Naive thymus-derived CD4-positive, alpha-beta T cell (primary cell): Measurements from ENCODE around the gene PLA2G3. TPM values are rescaled to one million over a fixed set of nuclear protein-coding genes. Genes with fewer than 3 reads are reported as not detected.

Experiments
- ATAC-seq: fragments of 150-1000 bp; cut with Tn5 transposase; 2 replicates; pipeline ENCODE4 v1.10.0; 2021; ENCODE audit warnings: mild to moderate bottlenecking, moderate library complexity
- CTCF ChIA-PET: fragments of 350-600 bp; sonication (Branson Sonifier 250); formaldehyde crosslinking; loops from one replicate; lab custom pipeline; 2021; ENCODE audit warnings: antibody characterized with exemption; lab: Charles Lee
- POLR2A ChIA-PET: fragments of 350-600 bp; sonication (Branson Sonifier 250); formaldehyde crosslinking; loops from one replicate; lab custom pipeline; 2021; ENCODE audit warnings: antibody characterized with exemption, inconsistent platforms; lab: Charles Lee
- DNase-seq, 9 donors: peaks; one replicate each; pipeline versions ENCODE4 v3.0.0 to v3.0.0-alpha.2; 2020 to 2022; ENCODE audit warnings: mixed read lengths in 1 of 9
- H3K27ac ChIP-seq: one replicate; pipeline ENCODE4 v1.7.0; 2013; ENCODE audit warnings: mild to moderate bottlenecking, low read depth, low read length, moderate library complexity
- H3K27me3 ChIP-seq, 2 donors: one replicate each; pipeline ENCODE4 v1.7.0; 2013; ENCODE audit warnings: low read length in 2 of 2, mild to moderate bottlenecking in 2 of 2, moderate library complexity in 2 of 2; ENCODE audit not compliant: control insufficient read depth in 2 of 2, insufficient read depth in 2 of 2
- H3K36me3 ChIP-seq, 3 experiments: 1 replicate in 2 of 3; 2 replicates in 1 of 3; pipeline ENCODE4 v1.7.0; 2013; ENCODE audit warnings: low read length in 3 of 3, mild to moderate bottlenecking in 3 of 3, moderate library complexity in 1 of 3; ENCODE audit not compliant: insufficient read depth in 3 of 3, control insufficient read depth in 2 of 3
- H3K4me1 ChIP-seq, 2 donors: one replicate each; pipeline ENCODE4 v1.7.0; 2013; ENCODE audit warnings: low read length in 2 of 2, mild to moderate bottlenecking in 2 of 2, moderate library complexity in 1 of 2; ENCODE audit not compliant: control insufficient read depth in 2 of 2, insufficient read depth in 2 of 2
- H3K4me3 ChIP-seq: 2 replicates; pipeline ENCODE4 v1.7.0; 2013; ENCODE audit warnings: mild to moderate bottlenecking, low read length
- H3K9me3 ChIP-seq, 3 experiments: 1 replicate in 2 of 3; 2 replicates in 1 of 3; pipeline ENCODE4 v1.7.0; 2013; ENCODE audit warnings: low read length in 3 of 3; ENCODE audit not compliant: control insufficient read depth in 2 of 3
- H3K27ac Mint-ChIP-seq, 9 donors: one replicate each; pipeline ENCODE4 v1.8.0; 2020 to 2022; ENCODE audit warnings: mixed read lengths in 9 of 9, mild to moderate bottlenecking in 8 of 9, moderate library complexity in 5 of 9, inconsistent platforms in 2 of 9
- H3K27me3 Mint-ChIP-seq, 5 donors: one replicate each; pipeline ENCODE4 v1.8.0; 2021 to 2022; ENCODE audit warnings: mixed read lengths in 5 of 5, mild to moderate bottlenecking in 1 of 5
- H3K36me3 Mint-ChIP-seq, 5 donors: one replicate each; pipeline ENCODE4 v1.8.0; 2020 to 2022; ENCODE audit warnings: mixed read lengths in 5 of 5, mild to moderate bottlenecking in 3 of 5, inconsistent platforms in 1 of 5
- H3K4me1 Mint-ChIP-seq, 7 donors: one replicate each; pipeline ENCODE4 v1.8.0; 2020 to 2022; ENCODE audit warnings: mixed read lengths in 7 of 7, mild to moderate bottlenecking in 3 of 7, inconsistent platforms in 1 of 7
- H3K4me3 Mint-ChIP-seq, 10 donors: one replicate each; pipeline ENCODE4 v1.8.0; 2020 to 2022; ENCODE audit warnings: mild to moderate bottlenecking in 10 of 10, mixed read lengths in 10 of 10, moderate library complexity in 6 of 10, inconsistent platforms in 2 of 10
- H3K9me3 Mint-ChIP-seq, 11 donors: one replicate each; pipeline ENCODE4 v1.8.0; 2020 to 2022; ENCODE audit warnings: mixed read lengths in 11 of 11, mild to moderate bottlenecking in 4 of 11, inconsistent platforms in 1 of 11, moderate library complexity in 1 of 11
- intact Hi-C, 2 donors: fragments of 100-400 bp; cut with micrococcal nuclease; formaldehyde crosslinking; loops; one replicate each; pipeline ENCODE4 v1.15.1; 2023
- polyA plus RNA-seq, 2 donors: library from polyadenylated mRNA; unstranded; fragments of 300-500 nt; fragmentation: Illumina TruSeq; gene quantifications; one replicate each; pipeline ENCODE4 v1.2.3, GENCODE V29; 2021
- total RNA-seq, 6 experiments: library from RNA in 5 of 6; stranded (reverse) in 5 of 6; gene quantifications; 1 replicate in 5 of 6; 2 replicates in 1 of 6; pipeline ENCODE4 v1.2.3 and lab custom pipeline; 2021 to 2026

PLA2G3 gene
- total and polyA plus RNA-seq, 7 experiments from 2014 or later = not detected

DNA sequence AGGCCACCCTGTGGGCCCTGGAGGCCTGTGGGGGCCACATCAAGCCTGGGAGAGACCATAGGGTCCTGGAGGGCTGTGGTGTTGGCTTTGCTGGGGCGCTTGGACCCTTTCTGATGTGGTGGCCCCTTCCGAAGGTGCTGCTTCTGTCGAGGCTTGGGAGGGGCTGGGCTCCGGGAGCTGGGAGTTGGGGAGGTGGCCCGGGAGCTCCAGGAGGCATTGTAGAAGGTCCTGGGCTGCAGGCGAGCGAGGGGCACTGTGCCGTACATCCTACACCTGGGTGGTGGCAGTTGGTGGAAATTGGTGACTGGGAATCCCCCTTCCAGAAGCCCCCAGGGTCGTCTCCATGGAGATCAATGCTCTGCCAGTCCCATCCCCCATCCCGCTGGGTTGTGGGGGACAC lies 2.6 kb downstream of the PLA2G3 start:
- Mint-ChIP-seq H3K4me3 (no peak overlapping the region), H3K27ac (no peak overlapping the region), H3K36me3 (no peaks in the 10 kb centered on the region), H3K9me3 (no peaks in the 10 kb centered on the region), H3K4me1 (no peaks in the 10 kb centered on the region), H3K27me3 (peaks cover 0 to 5% (median 0%) of the 10 kb centered on the region in 5 donors)
- Histone ChIP-seq H3K36me3 (no peaks in the 10 kb centered on the region), H3K27ac (no peak overlapping the region), H3K4me3 (no peak overlapping the region), H3K4me1 (no peaks in the 10 kb centered on the region), H3K27me3 (no peaks in the 10 kb centered on the region), H3K9me3 (no peaks in the 10 kb centered on the region)
- CTCF ChIA-PET = no interaction called here
- no peak for ATAC-seq
- no peak for DNase-seq
- POLR2A ChIA-PET = interaction anchor here (0.6 kb wide), 1 partner anchor 164 kb away, joined by 3 read pairs; no protein-coding TSS in a partner anchor
- intact Hi-C loops = no loop called here

DNA sequence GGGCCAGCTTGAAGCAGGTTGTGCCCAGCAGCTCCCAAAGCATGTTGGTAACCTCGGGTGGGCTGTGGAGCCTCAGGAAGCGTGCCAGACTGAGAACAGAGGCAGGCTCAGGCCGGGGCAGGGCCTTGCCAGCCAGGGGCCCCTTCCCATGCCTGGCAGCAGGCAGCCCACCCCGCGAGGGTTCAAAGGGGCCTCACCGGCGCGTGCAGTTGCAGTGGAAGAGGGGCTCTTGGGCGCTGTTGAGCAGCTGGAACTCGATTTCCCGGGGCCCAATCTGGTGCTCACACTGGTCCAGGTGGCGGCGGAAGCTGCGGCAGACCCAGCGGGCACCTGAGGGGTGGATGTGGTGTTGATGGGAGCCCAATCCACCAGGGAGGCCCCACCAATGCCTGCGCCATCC lies 3.6 kb downstream of the PLA2G3 start:
- Histone ChIP-seq H3K36me3 (no peaks in the 10 kb centered on the region), H3K9me3 (no peaks in the 10 kb centered on the region), H3K27ac (no peak overlapping the region), H3K4me3 (no peak overlapping the region), H3K27me3 (no peaks in the 10 kb centered on the region), H3K4me1 (no peaks in the 10 kb centered on the region)
- no peak for DNase-seq
- H3K27ac Mint-ChIP-seq = no peak overlapping the region
- peaks cover 0 to 5% (median 0%) of the 10 kb centered on the region in 5 donors for H3K27me3 Mint-ChIP-seq
- CTCF ChIA-PET = no interaction called here
- POLR2A ChIA-PET = no interaction called here
- no peaks in the 10 kb centered on the region for H3K4me1 Mint-ChIP-seq
- no peaks in the 10 kb centered on the region for H3K36me3 Mint-ChIP-seq
- intact Hi-C loops = no loop called here
- no peak overlapping the region for H3K4me3 Mint-ChIP-seq
- ATAC-seq = no peak
- no peaks in the 10 kb centered on the region for H3K9me3 Mint-ChIP-seq

GRCh38 chr22:31136155-31136554 lies 4.2 kb downstream of the PLA2G3 start:
- H3K36me3 ChIP-seq = no peaks in the 10 kb centered on the region
- no peak for DNase-seq
- H3K4me1 ChIP-seq = no peaks in the 10 kb centered on the region
- H3K27me3 ChIP-seq = no peaks in the 10 kb centered on the region
- H3K9me3 ChIP-seq = no peaks in the 10 kb centered on the region
- H3K4me1 Mint-ChIP-seq = no peaks in the 10 kb centered on the region
- intact Hi-C loops = no loop called here
- ATAC-seq = no peak
- H3K36me3 Mint-ChIP-seq = no peaks in the 10 kb centered on the region
- H3K4me3 ChIP-seq = no peak overlapping the region
- no peaks in the 10 kb centered on the region for H3K9me3 Mint-ChIP-seq
- ChIA-PET CTCF (no interaction called here), POLR2A (no interaction called here)
- no peak overlapping the region for H3K27ac ChIP-seq
- H3K27ac Mint-ChIP-seq = no peak overlapping the region
- no peak overlapping the region for H3K4me3 Mint-ChIP-seq
- H3K27me3 Mint-ChIP-seq = peaks cover 0 to 5% (median 0%) of the 10 kb centered on the region in 5 donors

DNA sequence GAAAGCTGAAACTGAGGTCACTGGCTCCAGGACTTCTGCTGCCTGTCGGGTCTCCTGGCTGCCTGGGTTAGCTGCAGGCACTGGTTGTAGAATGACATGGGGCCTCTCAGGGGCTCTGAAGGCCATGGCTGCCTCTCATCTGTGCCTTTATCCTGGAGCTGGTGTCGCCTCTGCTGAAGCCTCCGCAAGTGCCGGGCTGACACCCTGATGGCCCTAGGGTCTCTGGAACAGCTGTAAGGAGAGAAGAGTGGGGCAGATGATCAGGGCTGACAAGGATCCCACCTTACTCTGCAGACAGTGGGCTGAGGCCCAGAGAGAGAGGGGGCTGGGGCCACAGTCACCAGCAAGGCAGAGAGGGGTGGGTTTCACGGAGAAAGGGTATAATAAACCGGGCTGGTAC lies 4.6 kb downstream of the PLA2G3 start:
- no peaks in the 10 kb centered on the region for H3K4me1 ChIP-seq
- intact Hi-C loops = no loop called here
- H3K36me3 Mint-ChIP-seq = no peaks in the 10 kb centered on the region
- ATAC-seq = no peak
- POLR2A ChIA-PET = no interaction called here
- DNase-seq = no peak
- H3K9me3 ChIP-seq = no peaks in the 10 kb centered on the region
- H3K27ac Mint-ChIP-seq = no peak overlapping the region
- peaks cover 0 to 5% (median 0%) of the 10 kb centered on the region in 5 donors for H3K27me3 Mint-ChIP-seq
- no peak overlapping the region for H3K27ac ChIP-seq
- H3K36me3 ChIP-seq = no peaks in the 10 kb centered on the region
- no peak overlapping the region for H3K4me3 Mint-ChIP-seq
- no peaks in the 10 kb centered on the region for H3K4me1 Mint-ChIP-seq
- CTCF ChIA-PET = no interaction called here
- H3K4me3 ChIP-seq = no peak overlapping the region
- H3K9me3 Mint-ChIP-seq = no peaks in the 10 kb centered on the region
- H3K27me3 ChIP-seq = no peaks in the 10 kb centered on the region

DNA sequence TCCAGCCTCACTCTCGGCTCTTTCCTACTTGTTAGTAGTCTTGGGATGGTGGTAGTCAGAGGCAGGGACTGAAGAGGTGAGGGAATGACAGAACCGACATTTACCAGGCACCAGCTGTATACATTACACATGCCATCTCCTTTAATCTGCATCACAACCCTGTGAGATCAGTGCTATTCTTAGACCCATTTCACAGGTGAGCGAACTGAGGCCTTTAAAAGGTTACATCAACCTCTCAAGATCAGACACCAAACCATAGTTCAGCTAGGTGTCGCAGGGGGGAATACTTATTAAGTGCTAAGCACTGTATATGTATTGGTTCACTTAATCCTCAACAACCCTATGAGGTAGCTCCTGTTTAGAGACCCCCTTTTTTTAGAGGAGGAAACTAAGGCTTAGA lies 5.6 kb downstream of the PLA2G3 start:
- Mint-ChIP-seq H3K4me1 (no peaks in the 10 kb centered on the region), H3K4me3 (no peak overlapping the region), H3K27ac (no peak overlapping the region), H3K9me3 (no peaks in the 10 kb centered on the region), H3K36me3 (no peaks in the 10 kb centered on the region), H3K27me3 (peaks cover 0 to 2% (median 0%) of the 10 kb centered on the region in 5 donors)
- Histone ChIP-seq H3K27ac (no peak overlapping the region), H3K9me3 (no peaks in the 10 kb centered on the region), H3K4me1 (no peaks in the 10 kb centered on the region), H3K27me3 (no peaks in the 10 kb centered on the region), H3K4me3 (no peak overlapping the region), H3K36me3 (no peaks in the 10 kb centered on the region)
- ATAC-seq = no peak
- no peak for DNase-seq
- ChIA-PET CTCF (interaction anchor here (0.6 kb wide), 1 partner anchor 54 kb away, joined by 3 read pairs; no protein-coding TSS in a partner anchor), POLR2A (interaction anchor here (1.0 kb wide), 1 partner anchor 25 kb away, joined by 3 read pairs; no protein-coding TSS in a partner anchor)
- intact Hi-C loops = no loop called here

- Histone ChIP-seq H3K4me3 (no peak overlapping the region), H3K27me3 (no peaks in the 10 kb centered on the region), H3K27ac (no peak overlapping the region), H3K4me1 (no peaks in the 10 kb centered on the region), H3K36me3 (no peaks in the 10 kb centered on the region), H3K9me3 (no peaks in the 10 kb centered on the region)
- Mint-ChIP-seq H3K4me3 (no peak overlapping the region), H3K4me1 (no peaks in the 10 kb centered on the region), H3K27ac (no peak overlapping the region), H3K27me3 (no peaks in the 10 kb centered on the region), H3K9me3 (no peaks in the 10 kb centered on the region), H3K36me3 (no peaks in the 10 kb centered on the region)
- ChIA-PET CTCF (no interaction called here), POLR2A (no interaction called here)
- DNase-seq = no peak
- no peak for ATAC-seq
- intact Hi-C loops = no loop called here
These were observed 6.4 kb downstream of the PLA2G3 start for GRCh38 chr22:31133911-31134310.

DNA sequence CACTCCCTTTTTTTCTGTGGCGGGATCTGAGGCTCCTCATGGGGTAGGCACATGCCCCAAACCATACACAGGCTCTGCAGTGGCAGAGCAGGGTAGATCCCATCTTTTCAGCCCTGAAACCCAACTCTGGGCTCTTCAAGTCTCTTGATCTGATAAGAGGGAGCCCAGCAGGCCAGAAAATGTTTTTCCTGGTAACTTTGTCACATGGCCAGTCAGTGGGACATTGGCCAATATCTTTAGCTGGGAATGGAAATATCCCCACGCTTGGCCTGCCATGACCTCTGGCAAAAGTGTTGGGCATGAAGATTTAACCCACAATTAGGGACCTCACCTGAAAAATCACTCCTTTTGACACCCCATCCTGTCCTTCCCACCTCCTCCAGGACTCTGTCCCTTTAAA lies 9.4 kb downstream of the PLA2G3 start:
- Mint-ChIP-seq H3K4me3 (no peak overlapping the region), H3K4me1 (peaks cover 0 to 4% (median 0%) of the 10 kb centered on the region in 7 donors), H3K27ac (no peak overlapping the region), H3K9me3 (no peaks in the 10 kb centered on the region), H3K36me3 (no peaks in the 10 kb centered on the region), H3K27me3 (peaks cover 0 to 5% (median 0%) of the 10 kb centered on the region in 5 donors)
- H3K27me3 ChIP-seq = no peaks in the 10 kb centered on the region
- no peak overlapping the region for H3K4me3 ChIP-seq
- H3K4me1 ChIP-seq = no peaks in the 10 kb centered on the region
- ATAC-seq (no peak), DNase-seq (no peak)
- CTCF ChIA-PET = no interaction called here
- H3K27ac ChIP-seq = no peak overlapping the region
- intact Hi-C loops = no loop called here
- POLR2A ChIA-PET = no interaction called here
- H3K36me3 ChIP-seq = no peaks in the 10 kb centered on the region
- H3K9me3 ChIP-seq = no peaks in the 10 kb centered on the region
